K562 (cell line): ENCODE data around the gene ATXN7L1.

Source experiments
- CREB1 ChIP-seq, 2 experiments: sonication (generic) in 1 of 2; formaldehyde crosslinking in 1 of 2; IDR thresholded peaks; 2 replicates each; pipeline versions ENCODE4 v1.6.1 to v1.8.0; 2012 to 2022; ENCODE audit warnings: inconsistent platforms in 1 of 2, mild to moderate bottlenecking in 1 of 2, missing genetic modification reagents in 1 of 2, moderate library complexity in 1 of 2
- CTCF ChIP-seq, 3 experiments: IDR thresholded peaks in 2 of 3; conservative IDR thresholded peaks in 1 of 3; 2 replicates each; pipeline ENCODE4 v1.5.1; 2011 to 2012; ENCODE audit warnings: low read length in 3 of 3, mild to moderate bottlenecking in 3 of 3, control low read depth in 2 of 3, improper control_type of control experiment in 1 of 3, inconsistent platforms in 1 of 3, low read depth in 1 of 3, mixed read lengths in 1 of 3, moderate library complexity in 1 of 3; ENCODE audit not compliant: insufficient read depth in 2 of 3
- FOXJ3 ChIP-seq: sonication (generic); formaldehyde crosslinking; IDR thresholded peaks from 2 replicates; pipeline ENCODE4 v1.4.0; 2020; ENCODE audit warnings: mild to moderate bottlenecking, missing genetic modification reagents
- FOXP4 ChIP-seq: sonication (generic); formaldehyde crosslinking; IDR thresholded peaks from 2 replicates; pipeline ENCODE4 v1.8.0; 2022; ENCODE audit warnings: mild to moderate bottlenecking, missing genetic modification reagents, borderline replicate concordance
- HNRNPL ChIP-seq: fragments of 200-400 bp; formaldehyde crosslinking; IDR thresholded peaks from 2 replicates; pipeline ENCODE4 v1.6.1; 2017; ENCODE audit warnings: low read depth, mild to moderate bottlenecking, low read length
- MYBL2 ChIP-seq, 2 experiments: fragments of 450-650 bp in 1 of 2; sonication (generic) in 1 of 2; formaldehyde crosslinking in 1 of 2; IDR thresholded peaks; 2 replicates each; pipeline versions ENCODE4 v1.6.1 to v1.8.1; 2017 to 2022; ENCODE audit warnings: borderline replicate concordance in 1 of 2, inconsistent platforms in 1 of 2, low read depth in 1 of 2, mild to moderate bottlenecking in 1 of 2, missing genetic modification reagents in 1 of 2, moderate library complexity in 1 of 2
- NRF1 ChIP-seq, 2 experiments: fragments of 450-650 bp; IDR thresholded peaks in 1 of 2; conservative IDR thresholded peaks in 1 of 2; 2 replicates each; pipeline ENCODE4 v1.6.1; 2014; ENCODE audit warnings: mild to moderate bottlenecking in 2 of 2
- POLR2A ChIP-seq: fragments of 450-650 bp; conservative IDR thresholded peaks from 2 replicates; pipeline ENCODE4 v1.6.1; 2016
- RNF2 ChIP-seq: sonication (generic); IDR thresholded peaks from 2 replicates; pipeline ENCODE4 v1.6.1; 2016
- SREBF2 ChIP-seq: sonication (generic); formaldehyde crosslinking; IDR thresholded peaks from 2 replicates; pipeline ENCODE4 v1.4.0; 2020; ENCODE audit warnings: mild to moderate bottlenecking, missing genetic modification reagents
- ZC3H8 ChIP-seq: fragments of 450-650 bp; IDR thresholded peaks from 2 replicates; pipeline ENCODE4 v1.6.1; 2017
- ZKSCAN8 ChIP-seq: fragments of 200-800 bp; sonication (Bioruptor generic); IDR thresholded peaks from 2 replicates; pipeline ENCODE4 v1.6.1; 2016; ENCODE audit warnings: missing genetic modification characterization, missing compliant biosample characterization
- ZNF318 ChIP-seq, 2 experiments: fragments of 450-650 bp; IDR thresholded peaks; 2 replicates each; pipeline ENCODE4 v1.6.1; 2016; ENCODE audit warnings: mild to moderate bottlenecking in 2 of 2, borderline replicate concordance in 1 of 2, low read depth in 1 of 2, moderate library complexity in 1 of 2
- TF ChIP-seq, protein P1 (sequence below): IDR thresholded peaks from 3 replicates; pipeline ENCODE4 v1.6.1; 2011; ENCODE audit warnings: borderline replicate concordance, mild to moderate bottlenecking; ENCODE audit not compliant: insufficient read length, insufficient read depth

DNA sequence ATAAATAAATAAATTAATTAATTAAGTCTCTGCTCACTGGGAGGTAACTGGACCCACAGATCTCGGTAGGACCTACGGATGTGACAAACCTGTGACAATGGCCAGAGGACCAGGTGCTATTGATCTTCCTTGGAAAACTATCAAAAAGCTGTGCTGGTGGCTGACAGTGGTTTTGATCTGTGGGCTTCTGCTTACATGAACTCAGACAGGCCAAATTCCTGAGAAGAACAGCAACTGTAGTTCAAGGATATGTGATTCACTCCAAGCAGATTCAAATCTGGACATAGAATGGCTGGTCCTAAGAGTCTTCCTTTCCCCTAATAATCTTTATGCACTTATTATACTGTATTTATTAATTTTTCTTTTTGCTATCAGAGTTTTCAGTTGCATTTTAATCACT, 80.0 kb downstream of the ATXN7L1 start:
- no peak for TF ChIP-seq RNF2
- no peak for TF ChIP-seq CTCF (IDR thresholded peaks at IDR 0.05 in 2 of 3, conservative IDR thresholded peaks at IDR 0.05 in 1 of 3; ENCODE audit: insufficient read depth in 2 of 3, low read depth in 1 of 3, low read length in 3 of 3)
- no peak for TF ChIP-seq ZNF318 (IDR thresholded peaks at IDR 0.05; ENCODE audit: borderline replicate concordance in 1 of 2, low read depth in 1 of 2)
- TF ChIP-seq HNRNPL = no peak
- no peak for TF ChIP-seq MYBL2 (IDR thresholded peaks at IDR 0.05; ENCODE audit: low read depth)
- TF ChIP-seq MYBL2 (CRISPR knock-in tag; IDR thresholded peaks at IDR 0.05; ENCODE audit: borderline replicate concordance) = no peak
- no peak for TF ChIP-seq POLR2A
- no peak for TF ChIP-seq ZC3H8
- TF ChIP-seq SREBF2 (CRISPR knock-in tag) = no peak
- no peak for TF ChIP-seq FOXP4 (CRISPR knock-in tag)
- no peak for TF ChIP-seq FOXJ3 (CRISPR knock-in tag)
- TF ChIP-seq CREB1 (IDR thresholded peaks at IDR 0.05) = no peak
- no peak for TF ChIP-seq CREB1 (CRISPR knock-in tag; IDR thresholded peaks at IDR 0.05)
- TF ChIP-seq NRF1 (conservative IDR thresholded peaks at IDR 0.05 in 1 of 2, IDR thresholded peaks at IDR 0.05 in 1 of 2) = no peak
- TF ChIP-seq, protein P1, sequence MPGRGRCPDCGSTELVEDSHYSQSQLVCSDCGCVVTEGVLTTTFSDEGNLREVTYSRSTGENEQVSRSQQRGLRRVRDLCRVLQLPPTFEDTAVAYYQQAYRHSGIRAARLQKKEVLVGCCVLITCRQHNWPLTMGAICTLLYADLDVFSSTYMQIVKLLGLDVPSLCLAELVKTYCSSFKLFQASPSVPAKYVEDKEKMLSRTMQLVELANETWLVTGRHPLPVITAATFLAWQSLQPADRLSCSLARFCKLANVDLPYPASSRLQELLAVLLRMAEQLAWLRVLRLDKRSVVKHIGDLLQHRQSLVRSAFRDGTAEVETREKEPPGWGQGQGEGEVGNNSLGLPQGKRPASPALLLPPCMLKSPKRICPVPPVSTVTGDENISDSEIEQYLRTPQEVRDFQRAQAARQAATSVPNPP = no peak
- TF ChIP-seq ZKSCAN8 = no peak
